ENCODE results near the gene HOOK1.
"Not testable (repeated sequence)": the region's sequence is repeated elsewhere in the genome, so short reads cannot be mapped to it uniquely, and the experiment has no call there.

The HOOK1 gene

GRCh38 chr1:59885160-59885832, 70.5 kb downstream of the HOOK1 start:
- DNase-seq: no peak

- DNase-seq: no peak
Observed at GRCh38 chr1:59892841-59893811, 78.4 kb downstream of the HOOK1 start.

- no peak for DNase-seq
Observed at GRCh38 chr1:59897165-59897564, 82.4 kb downstream of the HOOK1 start.

GRCh38 chr1:59898927-59899326, 84.2 kb downstream of the HOOK1 start:
- DNase-seq: no peak

- DNase-seq: no peak
Observed at GRCh38 chr1:59900640-59901039, 85.9 kb downstream of the HOOK1 start.

GRCh38 chr1:59901770-59902388, 87.1 kb downstream of the HOOK1 start:
- DNase-seq: no peak

GRCh38 chr1:59903141-59903754, 88.5 kb downstream of the HOOK1 start:
- DNase-seq: peak in 31 of 56 donors; percentile 1 to 75 (median 15)

- DNase-seq: no peak
Observed at GRCh38 chr1:59906931-59907330, 92.2 kb downstream of the HOOK1 start.

GRCh38 chr1:59908084-59908483, 93.3 kb downstream of the HOOK1 start:
- no peak for DNase-seq

- DNase-seq: no peak
Observed at GRCh38 chr1:59908682-59909081, 93.9 kb downstream of the HOOK1 start.

- DNase-seq: not testable (repeated sequence)
Observed at GRCh38 chr1:59914791-59915286, 100.1 kb downstream of the HOOK1 start.

GRCh38 chr1:59915516-59915915, 100.8 kb downstream of the HOOK1 start:
- no peak for DNase-seq

- DNase-seq: peak in 52 of 56 donors; percentile 12 to 90 (median 63)
Observed at GRCh38 chr1:59917026-59917784, 102.5 kb downstream of the HOOK1 start.

- no peak for DNase-seq
Observed at GRCh38 chr1:59917785-59918180, 103.0 kb downstream of the HOOK1 start.

- DNase-seq: no peak
Observed at GRCh38 chr1:59919746-59920145, 105.0 kb downstream of the HOOK1 start.

- DNase-seq: not testable (repeated sequence)
Observed at GRCh38 chr1:59921258-59921899, 106.6 kb downstream of the HOOK1 start.

- no peak for DNase-seq
Observed at GRCh38 chr1:59924653-59925052, 109.9 kb downstream of the HOOK1 start.
